Endothelial cell of umbilical vein (primary cell): ENCODE results near the gene RFX1. TPM values are rescaled to one million over a fixed set of nuclear protein-coding genes. Genes with fewer than 3 reads are reported as not detected.

ENCODE experiments used
- BruUV-seq: library from RNA; stranded (reverse); fragments of 400-500 nt; replicated peaks from 2 replicates; lab custom pipeline; 2021; lab: Mats Ljungman, UMichigan
- CTCF ChIA-PET: fragments of 300-600, 350-600 bp; sonication (Branson Sonifier 250); formaldehyde crosslinking; loops from one replicate; lab custom pipeline; 2021; ENCODE audit warnings: antibody characterized with exemption, inconsistent platforms; lab: Charles Lee
- POLR2A ChIA-PET: fragments of 300-600, 350-600 bp; sonication (Branson Sonifier 250); formaldehyde crosslinking; loops from one replicate; lab custom pipeline; 2021; ENCODE audit warnings: antibody characterized with exemption, inconsistent platforms; lab: Charles Lee
- DNase-seq: peaks from one replicate; pipeline ENCODE4 v3.0.0-alpha.2; 2011; ENCODE audit warnings: low read depth, low spot score
- FAIRE-seq: peaks from 2 replicates; lab custom pipeline; 2011; peaks lifted over from hg19 to GRCh38; lab: Jason Lieb, UNC
- H2AFZ ChIP-seq: 2 replicates; pipeline ENCODE4 v1.6.0; 2012; ENCODE audit warnings: low read depth, low read length, control low read depth, inconsistent platforms
- H3K27ac ChIP-seq: 2 replicates; pipeline ENCODE4 v1.5.1; 2011; ENCODE audit warnings: low read depth, mild to moderate bottlenecking, control low read depth, low read length, moderate library complexity; ENCODE audit not compliant: insufficient read depth
- H3K27me3 ChIP-seq, 2 experiments: 2 replicates each; pipeline versions ENCODE4 v1.6.0 to v1.6.1; 2011; ENCODE audit warnings: low read length in 2 of 2, mixed read lengths in 1 of 2; ENCODE audit not compliant: control insufficient read depth in 2 of 2, insufficient read depth in 2 of 2
- H3K36me3 ChIP-seq, 2 experiments: 2 replicates in 1 of 2; 3 replicates in 1 of 2; pipeline ENCODE4 v1.5.1; 2011; ENCODE audit warnings: low read length in 2 of 2, mild to moderate bottlenecking in 1 of 2, moderate library complexity in 1 of 2; ENCODE audit not compliant: control insufficient read depth in 2 of 2, insufficient read depth in 2 of 2; ENCODE audit errors: extremely low read depth in 1 of 2
- H3K4me1 ChIP-seq: 3 replicates; pipeline ENCODE4 v1.5.1; 2011; ENCODE audit warnings: mild to moderate bottlenecking, low read length; ENCODE audit not compliant: control insufficient read depth, insufficient read depth; ENCODE audit errors: extremely low read depth
- H3K4me2 ChIP-seq: 2 replicates; pipeline ENCODE4 v1.6.1; 2011; ENCODE audit warnings: low read length, control low read depth, mixed read lengths; ENCODE audit not compliant: insufficient read depth
- H3K4me3 ChIP-seq, 3 experiments: fragments of 200-600 bp in 1 of 3; sonication (generic), shearing (Covaris generic) in 1 of 3; replicated peaks in 1 of 3; 2 replicates each; pipeline ENCODE4 v1.5.1; 2011 to 2016; ENCODE audit warnings: control low read depth in 3 of 3, low read length in 3 of 3, mild to moderate bottlenecking in 2 of 3, inconsistent platforms in 1 of 3, low read depth in 1 of 3, moderate library complexity in 1 of 3; ENCODE audit not compliant: insufficient read depth in 1 of 3
- H3K79me2 ChIP-seq: 2 replicates; pipeline ENCODE4 v1.6.0; 2012; ENCODE audit warnings: low read length, inconsistent platforms; ENCODE audit not compliant: control insufficient read depth, insufficient read depth
- H3K9ac ChIP-seq: replicated peaks from 2 replicates; pipeline ENCODE3; 2011; ENCODE audit warnings: low read length, control low read depth; ENCODE audit not compliant: insufficient read depth; ENCODE audit errors: extremely low read depth
- H3K9me1 ChIP-seq: replicated peaks from 3 replicates; pipeline ENCODE4 v1.6.0; 2011; ENCODE audit warnings: mild to moderate bottlenecking, low read length; ENCODE audit not compliant: control insufficient read depth, insufficient read depth; ENCODE audit errors: extremely low read depth
- H3K9me3 ChIP-seq: replicated peaks from 2 replicates; pipeline ENCODE4 v1.5.1; 2012; ENCODE audit warnings: low read length, inconsistent platforms; ENCODE audit not compliant: control insufficient read depth, insufficient read depth
- H4K20me1 ChIP-seq: replicated peaks from 2 replicates; pipeline ENCODE3; 2011; ENCODE audit warnings: mild to moderate bottlenecking, low read length; ENCODE audit not compliant: control insufficient read depth, insufficient read depth; ENCODE audit errors: extremely low read depth
- EZH2 ChIP-seq: IDR thresholded peaks from 2 replicates; pipeline ENCODE4 v1.6.1; 2012; ENCODE audit warnings: borderline replicate concordance, low read depth, mild to moderate bottlenecking, moderate library complexity, low read length, inconsistent platforms; ENCODE audit not compliant: severe bottlenecking
- FOS ChIP-seq: IDR thresholded peaks from 2 replicates; pipeline ENCODE4 v1.6.1; 2011; ENCODE audit warnings: mild to moderate bottlenecking, low read length, moderate library complexity, borderline replicate concordance; ENCODE audit not compliant: insufficient read depth
- GATA2 ChIP-seq: IDR thresholded peaks from 2 replicates; pipeline ENCODE4 v1.7.0; 2011; ENCODE audit warnings: low read depth, mild to moderate bottlenecking, moderate library complexity, mixed read lengths, low read length; ENCODE audit not compliant: insufficient read length, insufficient read depth
- JUN ChIP-seq: IDR thresholded peaks from 2 replicates; pipeline ENCODE4 v1.6.1; 2011; ENCODE audit warnings: borderline replicate concordance, low read depth; ENCODE audit not compliant: insufficient read length, insufficient read depth
- MYC ChIP-seq: IDR thresholded peaks from one replicate; pipeline ENCODE4 v1.6.1; 2011; ENCODE audit warnings: mild to moderate bottlenecking, low read depth, low read length
- POLR2A ChIP-seq: IDR thresholded peaks from 2 replicates; pipeline ENCODE4 v1.6.1; 2012; ENCODE audit warnings: low read depth, mild to moderate bottlenecking, control low read depth, low read length
- POLR2AphosphoS5 ChIP-seq: IDR thresholded peaks from 2 replicates; pipeline ENCODE4 v1.6.1; 2012; ENCODE audit warnings: low read depth, mild to moderate bottlenecking, control low read depth, low read length, moderate library complexity; ENCODE audit not compliant: insufficient read depth
- dilution Hi-C: fragments of 300-500 bp; cut with MboI; formaldehyde crosslinking; loops from one replicate; pipeline ENCODE4 v1.15.0; 2019; ENCODE audit warnings: low sequenced_read_pairs; ENCODE audit not compliant: extremely low pct_ligation_motif_present
- intact Hi-C: fragments of 100-400 bp; cut with micrococcal nuclease; formaldehyde crosslinking; loops from one replicate; pipeline ENCODE4 v1.10.0; 2022
- polyA plus RNA-seq, 4 experiments: library from polyadenylated mRNA; depleted of rRNA in 3 of 4; stranded (reverse) in 3 of 4; unstranded in 1 of 4; fragments of >200 nt; gene quantifications; 2 replicates each; pipeline versions ENCODE4 v1.2.1 to v1.2.3, GENCODE V29; 2011 to 2012; ENCODE audit warnings: missing spikeins in 1 of 4
- total RNA-seq: library from RNA; stranded (reverse); gene quantifications from 2 replicates; pipeline ENCODE4 v1.2.3, GENCODE V29; 2021
- TF ChIP-seq, protein P1 (sequence below): IDR thresholded peaks from 2 replicates; pipeline ENCODE4 v1.6.1; 2011; ENCODE audit not compliant: insufficient read depth, insufficient read length
- TF ChIP-seq, protein P2 (sequence below), 2 donors: IDR thresholded peaks; 1 replicate in 1 of 2; 2 replicates in 1 of 2; pipeline ENCODE4 v1.5.1; 2011; ENCODE audit warnings: low read length in 2 of 2, mild to moderate bottlenecking in 2 of 2, moderate library complexity in 2 of 2, control low read depth in 1 of 2, inconsistent platforms in 1 of 2, low read depth in 1 of 2; ENCODE audit not compliant: insufficient read depth in 1 of 2; ENCODE audit errors: extremely low read depth in 1 of 2

Gene RFX1
- total and polyA plus RNA-seq, 2 donors (not counting 3 experiments of a cell fraction or from before 2014, with no cell fraction given), result 2.3 to 14.7 TPM

GRCh38 chr19:13968999-13969398 is 37.1 kb downstream of the RFX1 start:
- no peak overlapping the region for H2AFZ ChIP-seq
- DNase-seq (no peak), FAIRE-seq (no peak)
- H4K20me1 ChIP-seq, result no peaks in the 10 kb centered on the region
- no peak overlapping the region for H3K4me2 ChIP-seq
- dilution Hi-C loops (no loop called here), intact Hi-C loops (no loop called here)
- CTCF ChIA-PET, result interaction anchor here (1.6 kb wide), 1 partner anchor 79 kb away, joined by 4 read pairs; no protein-coding TSS in a partner anchor
- POLR2A ChIA-PET, result no interaction called here
- no peaks in the 10 kb centered on the region for H3K9me3 ChIP-seq
- H3K4me3 ChIP-seq, result no peak overlapping the region
- peaks cover 0 to 30% of the 10 kb centered on the region in 2 experiments for H3K36me3 ChIP-seq
- no peaks in the 10 kb centered on the region for H3K4me1 ChIP-seq
- H3K27ac ChIP-seq, result no peak overlapping the region
- no TSS peak for BruUV-seq
- no peaks in the 10 kb centered on the region for H3K9me1 ChIP-seq
- no peaks in the 10 kb centered on the region for H3K79me2 ChIP-seq
- no peaks in the 10 kb centered on the region for H3K27me3 ChIP-seq
- H3K9ac ChIP-seq, result no peak overlapping the region
- TF ChIP-seq MYC (no peak), EZH2 (no peak), POLR2AphosphoS5 (no peak)
- TF ChIP-seq, protein P1, sequence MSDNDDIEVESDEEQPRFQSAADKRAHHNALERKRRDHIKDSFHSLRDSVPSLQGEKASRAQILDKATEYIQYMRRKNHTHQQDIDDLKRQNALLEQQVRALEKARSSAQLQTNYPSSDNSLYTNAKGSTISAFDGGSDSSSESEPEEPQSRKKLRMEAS, result no peak

DNA sequence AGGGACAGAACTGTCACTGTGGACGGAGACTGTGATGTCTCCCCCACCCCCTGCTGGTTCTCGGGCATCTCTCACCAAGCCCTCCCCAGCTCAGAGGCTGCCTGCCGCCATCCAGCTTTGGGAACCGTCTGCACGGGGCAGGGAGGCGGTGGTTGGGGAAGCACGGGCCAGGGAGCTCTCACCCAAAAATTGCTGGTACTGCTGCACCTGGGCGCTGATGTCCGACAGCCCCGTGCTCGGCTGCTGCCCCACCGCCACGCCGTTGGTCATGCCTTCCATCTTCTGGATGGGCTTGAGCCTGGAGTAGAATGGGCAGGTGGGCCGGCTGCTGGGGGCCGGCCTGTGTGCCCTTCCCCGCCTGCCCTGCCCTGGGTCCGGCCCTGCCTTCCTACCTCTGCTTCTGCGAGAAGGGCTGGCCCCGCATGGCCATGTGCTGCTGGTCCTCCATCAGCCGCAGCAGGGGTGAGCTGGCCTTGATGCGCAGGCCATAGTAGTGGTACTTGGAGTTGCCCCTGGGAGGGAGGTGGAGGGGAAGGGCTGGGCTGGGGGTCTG is 37.7 kb downstream of the RFX1 start:
- no peaks in the 10 kb centered on the region for H3K79me2 ChIP-seq
- no peaks in the 10 kb centered on the region for H3K9me1 ChIP-seq
- H3K9ac ChIP-seq, result no peak overlapping the region
- FAIRE-seq, result no peak
- no peaks in the 10 kb centered on the region for H4K20me1 ChIP-seq
- intact Hi-C loops (no loop called here), dilution Hi-C loops (no loop called here)
- H3K4me2 ChIP-seq, result no peak overlapping the region
- H3K4me3 ChIP-seq, result no peak overlapping the region
- no peak for DNase-seq
- TF ChIP-seq MYC (no peak), GATA2 (no peak), FOS (no peak), POLR2AphosphoS5 (no peak), POLR2A (no peak), EZH2 (no peak), JUN (no peak)
- TF ChIP-seq, protein P2, sequence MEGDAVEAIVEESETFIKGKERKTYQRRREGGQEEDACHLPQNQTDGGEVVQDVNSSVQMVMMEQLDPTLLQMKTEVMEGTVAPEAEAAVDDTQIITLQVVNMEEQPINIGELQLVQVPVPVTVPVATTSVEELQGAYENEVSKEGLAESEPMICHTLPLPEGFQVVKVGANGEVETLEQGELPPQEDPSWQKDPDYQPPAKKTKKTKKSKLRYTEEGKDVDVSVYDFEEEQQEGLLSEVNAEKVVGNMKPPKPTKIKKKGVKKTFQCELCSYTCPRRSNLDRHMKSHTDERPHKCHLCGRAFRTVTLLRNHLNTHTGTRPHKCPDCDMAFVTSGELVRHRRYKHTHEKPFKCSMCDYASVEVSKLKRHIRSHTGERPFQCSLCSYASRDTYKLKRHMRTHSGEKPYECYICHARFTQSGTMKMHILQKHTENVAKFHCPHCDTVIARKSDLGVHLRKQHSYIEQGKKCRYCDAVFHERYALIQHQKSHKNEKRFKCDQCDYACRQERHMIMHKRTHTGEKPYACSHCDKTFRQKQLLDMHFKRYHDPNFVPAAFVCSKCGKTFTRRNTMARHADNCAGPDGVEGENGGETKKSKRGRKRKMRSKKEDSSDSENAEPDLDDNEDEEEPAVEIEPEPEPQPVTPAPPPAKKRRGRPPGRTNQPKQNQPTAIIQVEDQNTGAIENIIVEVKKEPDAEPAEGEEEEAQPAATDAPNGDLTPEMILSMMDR (IDR thresholded peaks at IDR 0.05; ENCODE audit: extremely low read depth in 1 of 2, insufficient read depth in 1 of 2, low read depth in 1 of 2, low read length in 2 of 2), result no peak
- TF ChIP-seq, protein P1, result no peak
- H3K27ac ChIP-seq, result no peak overlapping the region
- no peaks in the 10 kb centered on the region for H3K4me1 ChIP-seq
- H3K27me3 ChIP-seq, result no peaks in the 10 kb centered on the region
- peaks cover 0 to 30% of the 10 kb centered on the region in 2 experiments for H3K36me3 ChIP-seq
- no TSS peak for BruUV-seq
- ChIA-PET POLR2A (no interaction called here), CTCF (no interaction called here)
- no peak overlapping the region for H2AFZ ChIP-seq
- H3K9me3 ChIP-seq, result no peaks in the 10 kb centered on the region
